SK-N-SH (cell line): ENCODE measurements around the gene LY6G6C. TPM values are rescaled to one million over a fixed set of nuclear protein-coding genes. Genes with fewer than 3 reads are reported as not detected.

Source experiments
- CTCF ChIA-PET: fragments of 300-600, 350-600 bp; formaldehyde crosslinking; extraction: SDS; loops from one replicate; lab custom pipeline; 2021; lab: Yijun Ruan, JAX
- POLR2A ChIA-PET: fragments of 350-600 bp; sonication (Branson Sonifier 250); formaldehyde crosslinking; extraction: SDS; loops from one replicate; lab custom pipeline; 2020; ENCODE audit warnings: antibody characterized with exemption, inconsistent platforms; lab: Yijun Ruan, JAX
- DNase-seq: peaks from one replicate; pipeline ENCODE4 v3.0.0; 2012
- H2AFZ ChIP-seq: fragments of 200-600 bp; sonication (generic); 2 replicates; pipeline ENCODE4 v1.8.1; 2016; ENCODE audit warnings: antibody characterized with exemption, mild to moderate bottlenecking, low read depth
- H3F3A ChIP-seq: fragments of 200-600 bp; sonication (generic); replicated peaks from 2 replicates; pipeline ENCODE3; 2016; ENCODE audit warnings: antibody characterized with exemption, mild to moderate bottlenecking; ENCODE audit not compliant: insufficient read depth
- H3K27ac ChIP-seq, 2 experiments: fragments of 200-500 bp in 1 of 2; fragments of 200-600 bp in 1 of 2; sonication (Bioruptor generic) in 1 of 2; sonication (generic), shearing (Covaris generic) in 1 of 2; 2 replicates each; pipeline versions ENCODE4 v1.5.1 to v1.6.1; 2014 to 2016; ENCODE audit warnings: low read depth in 2 of 2, inconsistent platforms in 1 of 2, low read length in 1 of 2, mild to moderate bottlenecking in 1 of 2, mixed read lengths in 1 of 2
- H3K27me3 ChIP-seq: fragments of 200-600 bp; sonication (generic), shearing (Covaris generic); 2 replicates; pipeline ENCODE4 v1.6.1; 2016; ENCODE audit warnings: mixed run types; ENCODE audit not compliant: insufficient read depth
- H3K36me3 ChIP-seq, 2 experiments: fragments of 200-500 bp in 1 of 2; fragments of 200-600 bp in 1 of 2; sonication (Bioruptor generic) in 1 of 2; sonication (generic) in 1 of 2; replicated peaks in 1 of 2; 2 replicates each; pipeline versions ENCODE3 to v1.5.1; 2014 to 2016; ENCODE audit warnings: low read length in 1 of 2, mild to moderate bottlenecking in 1 of 2; ENCODE audit not compliant: insufficient read depth in 2 of 2, control insufficient read depth in 1 of 2
- H3K4me1 ChIP-seq, 2 experiments: fragments of 200-500 bp in 1 of 2; fragments of 200-600 bp in 1 of 2; sonication (Bioruptor generic) in 1 of 2; sonication (generic), shearing (Covaris generic) in 1 of 2; 2 replicates each; pipeline versions ENCODE4 v1.5.1 to v1.6.1; 2014 to 2016; ENCODE audit warnings: low read depth in 1 of 2, low read length in 1 of 2, mixed run types in 1 of 2; ENCODE audit not compliant: insufficient read depth in 2 of 2, control insufficient read depth in 1 of 2
- H3K4me2 ChIP-seq: fragments of 200-600 bp; sonication (generic), shearing (Covaris generic); 2 replicates; pipeline ENCODE4 v1.6.1; 2017; ENCODE audit warnings: mixed run types
- H3K4me3 ChIP-seq, 2 experiments: fragments of 200-500 bp in 1 of 2; fragments of 200-600 bp in 1 of 2; sonication (Bioruptor generic) in 1 of 2; sonication (generic), shearing (Covaris generic) in 1 of 2; 2 replicates each; pipeline versions ENCODE4 v1.5.1 to v1.8.1; 2014 to 2016; ENCODE audit warnings: low read depth in 2 of 2, inconsistent platforms in 1 of 2, low read length in 1 of 2, mild to moderate bottlenecking in 1 of 2, mixed read lengths in 1 of 2, moderate library complexity in 1 of 2
- H3K79me2 ChIP-seq: fragments of 200-600 bp; sonication (generic); 2 replicates; pipeline ENCODE4 v1.8.1; 2017; ENCODE audit warnings: mild to moderate bottlenecking; ENCODE audit not compliant: insufficient read depth
- H3K9ac ChIP-seq: fragments of 200-600 bp; sonication (generic); 2 replicates; pipeline ENCODE4 v1.6.1; 2017; ENCODE audit warnings: mixed run types
- H3K9me2 ChIP-seq: fragments of 200-600 bp; sonication (generic); 2 replicates; pipeline ENCODE4 v1.6.1; 2017; ENCODE audit warnings: mixed run types
- H3K9me3 ChIP-seq: fragments of 200-600 bp; sonication (generic); 2 replicates; pipeline ENCODE4 v1.6.1; 2017; ENCODE audit warnings: mixed run types, mild to moderate bottlenecking, moderate library complexity
- H4K20me1 ChIP-seq: fragments of 200-600 bp; sonication (generic); 2 replicates; pipeline ENCODE4 v1.6.1; 2017; ENCODE audit warnings: mild to moderate bottlenecking, mixed run types; ENCODE audit not compliant: insufficient read depth
- ELF1 ChIP-seq: IDR thresholded peaks from 2 replicates; pipeline ENCODE4 v1.4.0; 2012
- EZH2phosphoT487 ChIP-seq: fragments of 200-600 bp; sonication (generic); IDR thresholded peaks from 2 replicates; pipeline ENCODE4 v1.6.1; 2017; ENCODE audit warnings: low read depth, mixed run types, mild to moderate bottlenecking, antibody characterized with exemption, moderate library complexity, borderline replicate concordance
- FOSL2 ChIP-seq: IDR thresholded peaks from 2 replicates; pipeline ENCODE4 v1.4.0; 2012; ENCODE audit warnings: low read depth, mild to moderate bottlenecking, moderate library complexity, borderline replicate concordance
- FOXM1 ChIP-seq: IDR thresholded peaks from 2 replicates; pipeline ENCODE4 v1.4.0; 2012; ENCODE audit warnings: low read depth, mild to moderate bottlenecking
- GABPA ChIP-seq: IDR thresholded peaks from 2 replicates; pipeline ENCODE4 v1.4.0; 2012; ENCODE audit warnings: low read depth, mild to moderate bottlenecking
- MXI1 ChIP-seq: IDR thresholded peaks from 2 replicates; pipeline ENCODE4 v1.6.1; 2012; ENCODE audit warnings: mild to moderate bottlenecking, low read depth, low read length, improper control_type of control experiment
- NFIC ChIP-seq: IDR thresholded peaks from 2 replicates; pipeline ENCODE4 v1.4.0; 2012; ENCODE audit warnings: borderline replicate concordance
- PBX3 ChIP-seq: IDR thresholded peaks from 2 replicates; pipeline ENCODE4; 2012
- RAD21 ChIP-seq: IDR thresholded peaks from 2 replicates; pipeline ENCODE4 v1.6.1; 2012; ENCODE audit warnings: mild to moderate bottlenecking, low read length
- RFX5 ChIP-seq: IDR thresholded peaks from 2 replicates; pipeline ENCODE4 v1.6.1; 2012; ENCODE audit warnings: mild to moderate bottlenecking, improper control_type of control experiment, low read length
- SIN3A ChIP-seq: IDR thresholded peaks from 2 replicates; pipeline ENCODE4 v1.6.1; 2012; ENCODE audit warnings: low read depth, mild to moderate bottlenecking, low read length, moderate library complexity, borderline replicate concordance
- SMC3 ChIP-seq: IDR thresholded peaks from 2 replicates; pipeline ENCODE4 v1.6.1; 2012; ENCODE audit warnings: low read depth, low read length, improper control_type of control experiment
- TAF1 ChIP-seq: IDR thresholded peaks from 2 replicates; pipeline ENCODE4 v1.6.1; 2012; ENCODE audit warnings: low read depth, mild to moderate bottlenecking, low read length, moderate library complexity, borderline replicate concordance
- USF1 ChIP-seq: IDR thresholded peaks from 2 replicates; pipeline ENCODE4 v1.4.0; 2012; ENCODE audit warnings: low read depth, borderline replicate concordance
- USF2 ChIP-seq: fragments of 150-350 bp; IDR thresholded peaks from 2 replicates; pipeline ENCODE4 v1.6.1; 2017; ENCODE audit warnings: antibody characterized with exemption, low read length, low read depth, borderline replicate concordance
- YY1 ChIP-seq: IDR thresholded peaks from 2 replicates; pipeline ENCODE4 v1.4.0; 2012; ENCODE audit warnings: low read depth, mild to moderate bottlenecking
- WGBS: methylation state at CpG from one replicate; pipeline ENCODE4 v1.1.6; 2017; ENCODE audit warnings: low lambda C conversion rate; 5-methylcytosine and 5-hydroxymethylcytosine counted together
- polyA plus RNA-seq, 3 experiments: library from polyadenylated mRNA; depleted of rRNA; stranded (reverse); fragments of >200 nt; gene quantifications; 2 replicates each; pipeline ENCODE4 v1.2.3, GENCODE V29; 2012
- TF ChIP-seq, protein P1 (sequence below): IDR thresholded peaks from 2 replicates; pipeline ENCODE4 v1.4.0; 2012; ENCODE audit warnings: low read depth
- TF ChIP-seq, protein P2 (sequence below): fragments of 150-350 bp; IDR thresholded peaks from 2 replicates; pipeline ENCODE4 v1.6.1; 2016; ENCODE audit warnings: mild to moderate bottlenecking, low read depth, low read length

The LY6G6C gene
- polyA plus RNA-seq, 1 of the 3 experiments (the other 2 are of a cell fraction), result not detected

DNA sequence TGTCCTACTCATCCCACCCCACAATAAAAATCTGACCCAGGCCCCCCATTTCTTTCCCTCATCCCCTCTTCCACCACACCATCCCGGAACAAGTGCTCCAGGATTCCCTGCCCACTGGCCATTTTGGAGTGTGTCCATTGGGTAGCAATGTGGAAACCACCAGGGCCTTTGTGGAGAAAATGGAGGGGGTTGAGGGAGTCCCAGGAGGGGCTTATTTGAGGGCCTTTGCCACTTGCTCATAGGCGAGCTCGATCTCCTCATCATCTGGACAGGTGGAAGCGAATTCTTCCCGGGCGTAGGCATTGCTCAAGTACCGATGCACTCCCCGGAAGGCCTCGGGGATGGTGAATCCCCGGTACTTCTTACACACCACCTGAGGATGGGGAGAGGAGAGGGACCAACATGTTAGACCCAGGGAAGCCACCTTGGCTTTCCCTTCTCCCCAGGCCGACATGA is 9.1 kb upstream of the LY6G6C start:
- Histone ChIP-seq H4K20me1 (peaks cover 27% of the 10 kb centered on the region), H3K27me3 (no peaks in the 10 kb centered on the region), H3K4me3 (peak overlapping the region in 1 of 2 experiments; percentile 93; a peak in 2 of 4 replicates), H3K9me2 (no peaks in the 10 kb centered on the region), H3F3A (peaks cover 51% of the 10 kb centered on the region), H3K79me2 (peaks cover 57% of the 10 kb centered on the region), H2AFZ (no peak overlapping the region), H3K36me3 (peaks cover 51 to 60% of the 10 kb centered on the region in 2 experiments), H3K4me2 (peak overlapping the region; percentile 98), H3K9ac (peak overlapping the region; percentile 98; the same call in 1 of the 2 replicates), H3K9me3 (no peaks in the 10 kb centered on the region), H3K27ac (peak overlapping the region; percentile 94; a peak in 3 of 4 replicates), H3K4me1 (peaks cover 21 to 25% of the 10 kb centered on the region in 2 experiments; a peak in 2 of 4 replicates)
- TF ChIP-seq USF1, result no peak
- TF ChIP-seq, protein P1, sequence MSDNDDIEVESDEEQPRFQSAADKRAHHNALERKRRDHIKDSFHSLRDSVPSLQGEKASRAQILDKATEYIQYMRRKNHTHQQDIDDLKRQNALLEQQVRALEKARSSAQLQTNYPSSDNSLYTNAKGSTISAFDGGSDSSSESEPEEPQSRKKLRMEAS, result no peak
- TF ChIP-seq, protein P2, sequence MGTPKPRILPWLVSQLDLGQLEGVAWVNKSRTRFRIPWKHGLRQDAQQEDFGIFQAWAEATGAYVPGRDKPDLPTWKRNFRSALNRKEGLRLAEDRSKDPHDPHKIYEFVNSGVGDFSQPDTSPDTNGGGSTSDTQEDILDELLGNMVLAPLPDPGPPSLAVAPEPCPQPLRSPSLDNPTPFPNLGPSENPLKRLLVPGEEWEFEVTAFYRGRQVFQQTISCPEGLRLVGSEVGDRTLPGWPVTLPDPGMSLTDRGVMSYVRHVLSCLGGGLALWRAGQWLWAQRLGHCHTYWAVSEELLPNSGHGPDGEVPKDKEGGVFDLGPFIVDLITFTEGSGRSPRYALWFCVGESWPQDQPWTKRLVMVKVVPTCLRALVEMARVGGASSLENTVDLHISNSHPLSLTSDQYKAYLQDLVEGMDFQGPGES, result no peak
- TF ChIP-seq SMC3, result no peak
- 97% methylated on average over 11 of the region's 11 CpGs for WGBS
- CTCF ChIA-PET, result interaction anchor here (0.6 to 7.3 kb wide), 17 partner anchors 9 to 220 kb away, joined by 3 to 45 read pairs (median 5); partner anchors contain the start of genes ABHD16A, ATP6V1G2, GPANK1 and LSM2
- POLR2A ChIA-PET, result interaction anchor here (1.0 to 2.0 kb wide), 6 partner anchors 10 to 104 kb away, joined by 3 to 10 read pairs (median 4); partner anchors contain the start of genes HSPA1B and VARS1
- no peak for DNase-seq

DNA sequence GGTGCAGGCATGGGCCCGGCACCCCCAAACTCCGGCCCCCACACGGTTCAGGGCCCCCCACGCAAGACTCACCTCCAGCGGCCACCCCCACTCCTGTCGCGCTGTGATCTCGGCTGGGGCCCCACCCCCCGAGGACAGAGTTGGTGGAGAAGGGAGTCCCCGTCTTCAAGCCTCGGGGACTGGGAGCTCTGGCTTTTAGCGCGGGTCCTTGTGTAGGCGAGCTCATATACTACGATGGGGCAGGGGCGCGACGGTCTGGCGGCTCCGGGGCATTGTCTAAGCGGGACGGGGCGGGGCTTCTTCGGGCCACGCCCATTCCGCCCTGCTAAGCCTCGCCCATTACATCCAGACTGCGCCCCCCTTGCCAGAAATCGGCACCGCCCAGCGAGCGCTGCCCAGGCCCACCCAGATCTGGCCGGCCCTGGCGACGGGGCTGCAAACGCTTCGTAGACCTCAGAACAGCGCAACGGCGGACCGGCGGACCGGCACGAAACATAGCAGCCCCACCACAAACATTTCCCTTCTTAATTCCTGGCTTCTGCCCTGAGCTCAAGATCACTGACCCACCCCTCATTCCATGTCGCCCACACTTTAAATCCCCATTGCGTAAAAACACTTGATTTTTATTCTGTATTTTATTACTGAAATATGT is 8.6 kb upstream of the LY6G6C start:
- Histone ChIP-seq H3F3A (peaks cover 51% of the 10 kb centered on the region), H3K4me3 (peak overlapping the region; percentile 90 to 93), H3K4me1 (peaks cover 21 to 24% of the 10 kb centered on the region in 2 experiments; a peak in 2 of 4 replicates), H3K9me2 (no peaks in the 10 kb centered on the region), H3K9me3 (no peaks in the 10 kb centered on the region), H3K27me3 (no peaks in the 10 kb centered on the region), H3K79me2 (peaks cover 51% of the 10 kb centered on the region), H3K9ac (peak overlapping the region; percentile 98), H3K36me3 (peaks cover 52 to 60% of the 10 kb centered on the region in 2 experiments), H4K20me1 (peaks cover 27% of the 10 kb centered on the region), H2AFZ (peak overlapping the region; percentile 67), H3K4me2 (peak overlapping the region; percentile 98), H3K27ac (peak overlapping the region; percentile 94)
- DNase-seq, result peak; percentile 96
- WGBS, result 8% methylated on average over 21 of the region's 46 CpGs
- ChIA-PET POLR2A (interaction anchor here (0.7 to 2.0 kb wide), 13 partner anchors 11 to 183 kb away, joined by 3 to 10 read pairs (median 4); partner anchors contain the start of genes ABHD16A, ATP6V1G2, HSPA1B and LSM2), CTCF (interaction anchor here (0.6 to 7.3 kb wide), 41 partner anchors 9 to 229 kb away, joined by 3 to 45 read pairs (median 4); partner anchors contain the start of genes ABHD16A, ATP6V1G2, EHMT2 and GPANK1)
- TF ChIP-seq, protein P2, result no peak
- TF ChIP-seq NFIC (no peak), GABPA (0 out of 2 replicates have a peak, but pooled peaks have one; percentile 10), YY1 (no peak), RFX5 (no peak), USF2 (no peak), MXI1 (peak; percentile 55), ELF1 (peak; percentile 61), USF1 (no peak), SIN3A (peak; percentile 61; the same call in 1 of the 2 replicates), RAD21 (no peak), EZH2phosphoT487 (no peak), FOXM1 (no peak), PBX3 (peak; percentile 81), FOSL2 (0 out of 2 replicates have a peak, but pooled peaks have one; percentile 19), TAF1 (0 out of 2 replicates have a peak, but pooled peaks have one; percentile 50)
